ENCODE measurements around the gene HAVCR1. TPM values are rescaled to one million over a fixed set of nuclear protein-coding genes. Genes with fewer than 3 reads are reported as not detected.

The HAVCR1 gene
- total and polyA plus RNA-seq, 2 donors (not counting 1 experiment from before 2014, with no cell fraction given), result not detected

DNA sequence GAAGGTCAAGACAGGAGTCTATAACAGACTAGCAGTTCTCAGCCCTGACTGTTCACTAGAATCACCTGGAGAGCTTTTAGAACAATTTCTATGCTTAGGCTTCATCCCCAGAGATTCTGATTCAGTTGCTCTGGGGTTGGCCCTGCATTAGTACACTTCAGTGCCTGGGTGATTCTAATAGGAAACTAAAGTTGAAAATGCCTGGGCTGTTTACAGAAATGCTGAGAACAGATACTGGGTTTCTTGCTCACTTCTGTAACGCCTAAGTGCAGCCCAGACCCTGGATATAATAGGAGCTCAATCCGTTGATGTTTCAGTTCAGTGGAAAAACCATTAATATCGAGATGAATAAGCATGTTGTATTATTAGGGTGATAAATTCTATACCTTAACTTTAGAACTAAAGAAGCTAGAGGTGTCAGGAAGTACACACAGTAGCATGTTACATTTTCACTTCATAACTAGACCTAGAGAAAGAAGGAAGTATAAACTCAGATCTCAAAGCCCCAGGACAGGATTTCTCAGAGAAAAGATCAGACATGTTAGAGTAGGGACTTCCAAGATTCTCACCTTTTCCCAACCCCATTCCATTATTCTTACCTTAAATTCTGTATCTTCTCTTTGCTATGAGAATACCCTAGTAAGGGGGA lies 29.6 kb upstream of the HAVCR1 start:
- no peaks in the 10 kb centered on the region for H4K20me1 ChIP-seq (ENCODE audit: control insufficient read depth, insufficient read depth, low read length, poor library complexity, severe bottlenecking)
- ChIA-PET CTCF (interaction anchor here (0.8 kb wide), 1 partner anchor 151 kb away, joined by 3 read pairs; no protein-coding TSS in a partner anchor), POLR2A (no interaction called here)
- H2AFZ ChIP-seq (ENCODE audit: insufficient read depth, low read depth, low read length, poor library complexity, severe bottlenecking), result peak overlapping the region; percentile 5
- no peak for ATAC-seq (ENCODE audit: low read depth)
- H3K27me3 ChIP-seq (replicated peaks in 1 of 4; ENCODE audit: control extremely low read depth in 1 of 4, control insufficient read depth in 3 of 4, insufficient read depth in 4 of 4, low read length in 3 of 4), result no peaks in the 10 kb centered on the region
- no peak overlapping the region for H3K27ac ChIP-seq (ENCODE audit: low read length in 2 of 2)
- intact Hi-C loops (cut with micrococcal nuclease), result no loop called here
- peaks cover 0 to 3% of the 10 kb centered on the region in 2 experiments for H3K36me3 ChIP-seq (replicated peaks in 1 of 2; ENCODE audit: control extremely low read depth in 1 of 2, control insufficient read depth in 1 of 2, extremely low read depth in 1 of 2, insufficient read depth in 2 of 2, low read length in 1 of 2)
- no peaks in the 10 kb centered on the region for H3K4me1 Mint-ChIP-seq
- H3K27ac Mint-ChIP-seq, result peak overlapping the region; percentile 8
- H3K4me2 ChIP-seq (replicated peaks; ENCODE audit: low read depth, low read length, poor library complexity, severe bottlenecking), result no peak overlapping the region
- TF ChIP-seq, protein P1, sequence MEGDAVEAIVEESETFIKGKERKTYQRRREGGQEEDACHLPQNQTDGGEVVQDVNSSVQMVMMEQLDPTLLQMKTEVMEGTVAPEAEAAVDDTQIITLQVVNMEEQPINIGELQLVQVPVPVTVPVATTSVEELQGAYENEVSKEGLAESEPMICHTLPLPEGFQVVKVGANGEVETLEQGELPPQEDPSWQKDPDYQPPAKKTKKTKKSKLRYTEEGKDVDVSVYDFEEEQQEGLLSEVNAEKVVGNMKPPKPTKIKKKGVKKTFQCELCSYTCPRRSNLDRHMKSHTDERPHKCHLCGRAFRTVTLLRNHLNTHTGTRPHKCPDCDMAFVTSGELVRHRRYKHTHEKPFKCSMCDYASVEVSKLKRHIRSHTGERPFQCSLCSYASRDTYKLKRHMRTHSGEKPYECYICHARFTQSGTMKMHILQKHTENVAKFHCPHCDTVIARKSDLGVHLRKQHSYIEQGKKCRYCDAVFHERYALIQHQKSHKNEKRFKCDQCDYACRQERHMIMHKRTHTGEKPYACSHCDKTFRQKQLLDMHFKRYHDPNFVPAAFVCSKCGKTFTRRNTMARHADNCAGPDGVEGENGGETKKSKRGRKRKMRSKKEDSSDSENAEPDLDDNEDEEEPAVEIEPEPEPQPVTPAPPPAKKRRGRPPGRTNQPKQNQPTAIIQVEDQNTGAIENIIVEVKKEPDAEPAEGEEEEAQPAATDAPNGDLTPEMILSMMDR (IDR thresholded peaks at IDR 0.05), result no peak
- no peak for TF ChIP-seq EZH2 (IDR thresholded peaks at IDR 0.05; ENCODE audit: borderline replicate concordance, insufficient read depth, low read depth, low read length, poor library complexity, severe bottlenecking)
- no peaks in the 10 kb centered on the region for H3K79me2 ChIP-seq (ENCODE audit: control insufficient read depth, insufficient read depth, low read length)
- H3K27me3 Mint-ChIP-seq, result no peaks in the 10 kb centered on the region
- H3K4me3 ChIP-seq (ENCODE audit: control extremely low read depth in 1 of 5, extremely low read depth in 1 of 5, insufficient read depth in 1 of 5, low read depth in 2 of 5, low read length in 4 of 5), result no peak overlapping the region
- H3K4me3 Mint-ChIP-seq, result no peak overlapping the region
- no peak overlapping the region for H3K9ac ChIP-seq (ENCODE audit: low read length)
- no peaks in the 10 kb centered on the region for H3K9me3 ChIP-seq (ENCODE audit: control extremely low read depth in 1 of 3, control insufficient read depth in 2 of 3, insufficient read depth in 1 of 3, low read length in 2 of 3)
- no peaks in the 10 kb centered on the region for H3K9me3 Mint-ChIP-seq (ENCODE audit: insufficient read depth)
- no CpG with 5 or more reads among the region's 3 CpGs for WGBS (ENCODE audit: insufficient coverage)
- H3K4me1 ChIP-seq (ENCODE audit: control insufficient read depth in 2 of 2, insufficient read depth in 2 of 2, low read length in 2 of 2), result no peaks in the 10 kb centered on the region
- no peak for DNase-seq

DNA sequence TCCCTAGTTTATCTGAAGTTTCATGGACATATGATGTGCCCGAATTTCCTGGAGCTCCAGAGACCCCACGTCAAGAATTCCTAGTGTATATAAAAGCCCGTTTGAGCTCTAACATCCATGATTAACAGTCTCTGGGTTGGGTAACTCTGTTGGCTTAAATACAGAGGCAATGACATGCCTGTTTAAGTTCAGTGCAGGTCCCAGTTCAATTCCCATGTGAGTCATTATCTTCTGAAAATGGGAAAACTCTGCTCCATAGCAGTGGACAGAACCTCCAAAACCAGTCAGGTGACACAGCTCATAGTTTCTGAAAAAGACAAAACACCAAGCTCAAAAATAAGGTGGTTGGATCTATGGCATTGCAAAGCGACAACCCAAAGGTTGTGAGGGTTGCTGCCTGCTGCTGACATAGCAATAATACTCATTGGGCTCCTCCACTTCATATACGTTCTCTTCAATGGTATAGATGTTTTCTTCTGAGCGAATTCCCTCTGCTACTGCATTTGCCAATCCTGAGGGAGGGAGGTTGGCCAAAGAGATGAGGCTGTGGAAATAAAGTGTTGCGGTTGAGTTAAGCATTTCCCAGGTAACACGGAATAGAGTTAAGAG lies 27.9 kb upstream of the HAVCR1 start:
- H3K27me3 ChIP-seq (replicated peaks in 1 of 4; ENCODE audit: control extremely low read depth in 1 of 4, control insufficient read depth in 3 of 4, insufficient read depth in 4 of 4, low read length in 3 of 4), result no peaks in the 10 kb centered on the region
- Mint-ChIP-seq H3K27ac (no peak overlapping the region), H3K27me3 (no peaks in the 10 kb centered on the region), H3K9me3 (ENCODE audit: insufficient read depth) (no peaks in the 10 kb centered on the region), H3K4me3 (no peak overlapping the region), H3K4me1 (no peaks in the 10 kb centered on the region)
- intact Hi-C loops (cut with micrococcal nuclease), result no loop called here
- H3K4me1 ChIP-seq (ENCODE audit: control insufficient read depth in 2 of 2, insufficient read depth in 2 of 2, low read length in 2 of 2), result no peaks in the 10 kb centered on the region
- no peak overlapping the region for H2AFZ ChIP-seq (ENCODE audit: insufficient read depth, low read depth, low read length, poor library complexity, severe bottlenecking)
- DNase-seq (no peak), ATAC-seq (ENCODE audit: low read depth) (no peak)
- WGBS (ENCODE audit: insufficient coverage), result 82% methylated on average over 3 of the region's 8 CpGs
- POLR2A ChIA-PET, result no interaction called here
- H3K4me2 ChIP-seq (replicated peaks; ENCODE audit: low read depth, low read length, poor library complexity, severe bottlenecking), result no peak overlapping the region
- H3K27ac ChIP-seq (ENCODE audit: low read length in 2 of 2), result no peak overlapping the region
- H3K9ac ChIP-seq (ENCODE audit: low read length), result no peak overlapping the region
- H3K79me2 ChIP-seq (ENCODE audit: control insufficient read depth, insufficient read depth, low read length), result no peaks in the 10 kb centered on the region
- H4K20me1 ChIP-seq (ENCODE audit: control insufficient read depth, insufficient read depth, low read length, poor library complexity, severe bottlenecking), result no peaks in the 10 kb centered on the region
- H3K36me3 ChIP-seq (replicated peaks in 1 of 2; ENCODE audit: control extremely low read depth in 1 of 2, control insufficient read depth in 1 of 2, extremely low read depth in 1 of 2, insufficient read depth in 2 of 2, low read length in 1 of 2), result peaks cover 0 to 3% of the 10 kb centered on the region in 2 experiments
- no peaks in the 10 kb centered on the region for H3K9me3 ChIP-seq (ENCODE audit: control extremely low read depth in 1 of 3, control insufficient read depth in 2 of 3, insufficient read depth in 1 of 3, low read length in 2 of 3)
- H3K4me3 ChIP-seq (ENCODE audit: control extremely low read depth in 1 of 5, extremely low read depth in 1 of 5, insufficient read depth in 1 of 5, low read depth in 2 of 5, low read length in 4 of 5), result no peak overlapping the region
- CTCF ChIA-PET, result no interaction called here
- TF ChIP-seq, protein P1 (IDR thresholded peaks at IDR 0.05), result no peak
- TF ChIP-seq EZH2 (IDR thresholded peaks at IDR 0.05; ENCODE audit: borderline replicate concordance, insufficient read depth, low read depth, low read length, poor library complexity, severe bottlenecking), result no peak
